Astrocyte of the cerebellum (primary cell): Measurements from ENCODE around the gene B3GALT4.

Experiments used
- DNase-seq: peaks from one replicate; pipeline ENCODE4 v3.0.0-alpha.2; 2011; ENCODE audit warnings: low read depth
- H3K4me3 ChIP-seq: 2 replicates; pipeline ENCODE4 v1.5.1; 2011; ENCODE audit warnings: mild to moderate bottlenecking, low read depth, low read length, moderate library complexity
- CTCF ChIP-seq: IDR thresholded peaks from 2 replicates; pipeline ENCODE4 v1.5.1; 2012; ENCODE audit warnings: low read length, low read depth, moderate library complexity, mild to moderate bottlenecking; ENCODE audit errors: missing control alignments
- in situ Hi-C: cut with HindIII; loops from 2 replicates; pipeline ENCODE4 v1.10.0; 2017; ENCODE audit warnings: low sequenced_read_pairs

Gene B3GALT4

GRCh38 chr6:33318426-33319073 lies 41.6 kb downstream of the B3GALT4 start:
- TF ChIP-seq CTCF: no peak
- peak overlapping the region; percentile 51 for H3K4me3 ChIP-seq
- in situ Hi-C loops: no loop called here
- no peak for DNase-seq

- no peak for TF ChIP-seq CTCF
- in situ Hi-C loops: no loop called here
- no peak for DNase-seq
- no peak overlapping the region for H3K4me3 ChIP-seq
Measured at GRCh38 chr6:33319939-33320314, 43.0 kb downstream of the B3GALT4 start.

GRCh38 chr6:33320315-33321181 lies 43.6 kb downstream of the B3GALT4 start:
- DNase-seq: peak; percentile 59
- in situ Hi-C loops: no loop called here
- peak overlapping the region; percentile 2 for H3K4me3 ChIP-seq
- TF ChIP-seq CTCF: no peak

GRCh38 chr6:33321227-33321626 lies 44.3 kb downstream of the B3GALT4 start:
- H3K4me3 ChIP-seq: peak overlapping the region; percentile 73
- in situ Hi-C loops: no loop called here
- TF ChIP-seq CTCF: no peak
- DNase-seq: no peak

- peak overlapping the region; percentile 73 for H3K4me3 ChIP-seq
- TF ChIP-seq CTCF: no peak
- in situ Hi-C loops: no loop called here
- no peak for DNase-seq
Measured at GRCh38 chr6:33323623-33323948, 46.7 kb downstream of the B3GALT4 start.

- no peak for DNase-seq
- TF ChIP-seq CTCF: no peak
- no peak overlapping the region for H3K4me3 ChIP-seq
- in situ Hi-C loops: no loop called here
Measured at GRCh38 chr6:33324125-33324524, 47.2 kb downstream of the B3GALT4 start.
